Head of caudate nucleus (tissue), 42 donors: ENCODE data around the gene EPHX1.

ENCODE experiments used
- DNase-seq, 42 donors: peaks; one replicate each; pipeline versions ENCODE4 v3.0.0 to v3.0.0-alpha.2; 2020 to 2021; ENCODE audit warnings: mixed read lengths in 7 of 42
- intact Hi-C: fragments of 100-400 bp; cut with DNase I; formaldehyde crosslinking; loops from one replicate; pipeline ENCODE4 v1.15.0; 2022

Gene EPHX1

DNA sequence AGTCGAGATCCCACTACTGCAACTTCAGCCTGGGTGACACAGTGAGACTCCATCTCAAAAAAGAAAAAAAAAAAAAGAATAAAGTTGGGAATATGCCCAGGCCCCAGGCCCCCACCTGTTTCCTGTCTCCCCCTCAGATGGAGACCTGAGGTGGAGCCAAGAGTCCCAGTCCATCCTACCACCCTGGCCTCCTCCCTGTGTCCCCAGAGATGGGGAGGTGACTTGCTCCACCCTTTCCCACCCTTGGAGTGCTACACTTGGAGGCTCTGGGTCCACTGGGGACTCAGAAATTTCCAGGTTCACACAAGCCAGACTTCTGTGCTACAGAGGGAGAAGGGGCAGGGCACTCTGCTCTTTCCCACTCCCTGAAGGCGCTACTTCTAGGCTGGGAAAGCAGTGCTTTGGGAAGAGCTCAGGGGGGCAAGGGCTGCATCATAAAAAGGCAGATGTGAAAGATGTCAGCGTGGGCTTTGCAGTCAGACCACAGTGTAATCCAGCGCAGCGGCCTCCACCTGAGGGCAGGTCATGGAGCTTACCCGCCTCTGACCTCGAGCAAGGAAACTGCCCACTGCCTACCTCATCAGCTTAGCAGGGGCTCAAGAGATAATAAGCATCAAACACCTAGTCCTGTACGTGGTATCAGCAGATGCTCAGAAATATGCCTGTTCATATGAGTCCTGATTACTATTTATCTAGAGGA lies 58.9 kb downstream of the EPHX1 start:
- intact Hi-C loops: no loop called here
- no peak for DNase-seq

- intact Hi-C loops: no loop called here
- DNase-seq: peak in 8 of 42 donors; percentile 37 to 53 (median 46)
Observed at GRCh38 chr1:225870911-225871310, 61.0 kb downstream of the EPHX1 start.

- no peak for DNase-seq
Observed at GRCh38 chr1:225871359-225872074, 61.6 kb downstream of the EPHX1 start.

DNA sequence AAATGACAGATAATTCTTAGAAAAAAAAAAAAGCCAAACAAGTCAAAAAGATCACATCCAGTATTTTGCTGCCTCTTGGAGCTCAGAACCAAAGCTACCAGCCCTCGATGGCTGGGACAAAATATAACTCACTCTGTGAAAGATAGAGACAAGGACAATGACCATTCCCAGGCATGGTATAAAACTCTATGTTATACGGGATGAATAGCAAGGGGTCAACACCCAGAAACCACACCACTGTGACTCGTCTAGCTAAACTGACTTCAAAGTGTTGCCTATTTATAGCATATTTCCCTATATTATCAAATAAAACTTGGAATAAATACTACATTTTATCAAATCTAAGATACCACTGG lies 62.1 kb downstream of the EPHX1 start:
- no peak for DNase-seq
- intact Hi-C loops: no loop called here

More at GRCh38 chr1:225871359-225872074, 61.6 kb downstream of the EPHX1 start:
- intact Hi-C loops: no loop called here

GRCh38 chr1:225873281-225873850 lies 63.4 kb downstream of the EPHX1 start:
- intact Hi-C loops: no loop called here
- DNase-seq: no peak

DNA sequence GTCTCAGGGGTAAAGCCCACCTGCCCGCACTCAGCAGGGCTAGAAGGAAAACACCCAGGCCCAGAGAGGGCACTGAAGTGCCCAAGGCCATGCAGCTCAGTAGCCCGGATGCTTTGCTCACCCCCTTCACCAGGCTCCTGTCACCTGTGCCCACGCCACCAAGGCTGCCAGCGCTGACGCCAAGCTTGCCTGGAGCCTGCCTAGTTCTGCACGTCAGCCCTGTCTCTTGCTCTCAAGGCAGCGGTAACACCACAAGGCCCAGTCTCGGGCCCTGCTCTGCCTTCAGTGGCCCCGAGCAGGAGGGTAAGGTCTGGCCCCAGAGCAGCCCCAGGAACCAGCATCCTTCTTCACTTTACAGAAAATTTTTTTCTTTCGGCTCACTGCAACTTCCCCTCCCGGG lies 64.5 kb downstream of the EPHX1 start:
- DNase-seq: no peak
- intact Hi-C loops: no loop called here

GRCh38 chr1:225875044-225875815 lies 65.3 kb downstream of the EPHX1 start:
- DNase-seq: no peak
- intact Hi-C loops: loop anchor here (5.0 kb wide), 1 partner anchor 47 kb away; the partner anchor contains the start of gene PYCR2

GRCh38 chr1:225876900-225877510 lies 67.1 kb downstream of the EPHX1 start:
- intact Hi-C loops: loop anchor here (5.0 kb wide), 1 partner anchor 45 kb away; the partner anchor contains the start of gene PYCR2
- no peak for DNase-seq

- peak; percentile 75 to 97 (median 92) for DNase-seq
- intact Hi-C loops: loop anchor here (5.0 kb wide), 1 partner anchor 45 kb away; the partner anchor contains the start of gene PYCR2
Observed at GRCh38 chr1:225877580-225877979, 67.7 kb downstream of the EPHX1 start.

DNA sequence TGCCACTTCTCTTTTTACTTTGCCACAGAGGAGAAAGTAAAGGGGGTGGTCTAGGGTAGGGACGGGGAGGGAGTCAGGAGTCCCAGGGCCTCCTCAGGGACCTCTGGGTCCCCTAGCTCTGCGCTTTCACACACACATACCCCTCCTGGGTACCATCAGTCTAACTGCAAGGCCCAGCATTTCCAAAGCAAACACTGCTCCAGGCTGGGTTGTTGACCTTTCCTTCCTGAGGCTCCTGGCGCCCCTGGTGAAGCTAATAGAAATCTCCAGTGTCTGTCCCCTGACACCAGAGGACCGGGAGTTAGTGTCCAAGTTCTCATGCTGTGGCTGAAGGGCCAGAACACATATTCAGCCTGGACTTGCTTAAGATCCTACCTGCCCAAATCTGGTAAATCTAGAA lies 68.4 kb downstream of the EPHX1 start:
- DNase-seq: no peak
- intact Hi-C loops: loop anchor here (5.0 kb wide), 1 partner anchor 44 kb away; the partner anchor contains the start of gene PYCR2

GRCh38 chr1:225879521-225880221 lies 69.7 kb downstream of the EPHX1 start:
- intact Hi-C loops: loop anchor here (5.0 kb wide), 1 partner anchor 43 kb away; the partner anchor contains the start of gene PYCR2

GRCh38 chr1:225880222-225880588 lies 70.3 kb downstream of the EPHX1 start:
- peak; percentile 61 to 91 (median 82) for DNase-seq
- intact Hi-C loops: no loop called here

More at GRCh38 chr1:225879521-225880221, 69.7 kb downstream of the EPHX1 start:
- DNase-seq: peak in 33 of 42 donors; percentile 26 to 82 (median 58)

DNA sequence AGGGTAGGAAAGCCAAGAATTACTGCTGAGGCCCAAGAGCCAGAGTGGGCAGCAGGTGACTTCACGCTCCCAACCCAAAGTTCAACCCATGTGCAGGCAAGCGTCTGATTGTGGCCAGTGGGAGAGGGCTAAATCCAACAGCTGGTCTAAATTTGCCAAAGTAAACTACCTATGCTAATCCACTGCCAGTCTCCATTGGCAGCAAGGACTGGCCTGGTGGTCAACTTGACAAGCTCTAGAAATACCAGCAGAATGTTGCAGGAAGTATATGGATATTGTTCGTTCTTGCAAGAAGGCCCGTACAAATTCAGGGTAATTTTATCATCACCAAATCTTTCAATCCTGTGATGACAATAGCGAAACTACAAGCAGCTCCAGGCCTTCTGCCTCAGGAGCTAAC lies 70.7 kb downstream of the EPHX1 start:
- intact Hi-C loops: no loop called here
- DNase-seq: no peak

GRCh38 chr1:225881081-225881958 lies 71.4 kb downstream of the EPHX1 start:
- intact Hi-C loops: no loop called here
- peak in 14 of 42 donors; percentile 7 to 63 (median 40) for DNase-seq

DNA sequence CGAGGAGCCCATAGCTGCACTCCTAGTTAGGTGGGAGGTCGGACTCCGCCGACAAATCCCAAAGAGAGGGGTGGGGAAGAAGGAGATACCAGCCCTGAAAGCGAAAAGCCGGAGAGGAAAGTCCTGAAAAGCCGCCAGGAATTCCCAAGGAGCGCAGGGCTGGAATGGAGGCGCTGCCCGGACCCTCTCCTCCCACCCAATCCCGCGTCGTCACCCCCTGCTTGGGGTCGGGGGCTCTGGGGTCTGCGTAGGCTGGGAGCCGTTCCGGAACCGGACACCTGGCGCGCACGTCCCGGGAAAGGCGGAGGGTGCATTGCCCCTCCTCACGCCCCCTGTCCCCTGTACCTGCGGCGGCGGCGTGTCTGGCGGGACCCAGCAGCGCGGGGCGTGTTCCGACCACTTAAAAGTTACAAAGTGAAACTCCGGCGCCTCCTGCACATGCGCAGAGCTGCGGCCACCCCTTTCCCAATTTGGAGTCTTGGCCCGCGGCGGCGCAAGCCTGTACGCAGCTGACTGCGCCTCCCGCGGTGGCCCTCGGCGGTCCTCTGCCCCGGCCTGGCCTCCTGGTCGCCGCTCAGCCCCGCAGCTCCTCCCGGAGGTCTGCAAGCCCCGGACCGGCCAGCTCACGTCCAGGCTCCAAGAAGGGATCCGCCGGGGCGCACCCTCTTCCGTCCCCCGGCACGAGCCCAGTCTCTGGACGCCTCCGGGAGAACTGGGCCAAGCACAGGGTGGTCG lies 72.2 kb downstream of the EPHX1 start, which contains the start of gene TMEM63A:
Gene TMEM63A (minus strand): TSS at position 422 of the 735 bp plus-strand sequence. CDS start 4,800 bp downstream, outside the sequence.
- intact Hi-C loops: no loop called here

More for the DNA sequence above, 72.2 kb downstream of the EPHX1 start, which contains the start of gene TMEM63A:
- peak; percentile 77 to 95 (median 88) for DNase-seq
